ENCODE results near the gene WDR64. TPM values are rescaled to one million over a fixed set of nuclear protein-coding genes. Genes with fewer than 3 reads are reported as not detected.

Gene WDR64
- polyA plus RNA-seq, 2 of the 4 experiments (the other 2 are of a cell fraction), result not detected

- Histone ChIP-seq H3K4me1 (peaks cover 6% of the 10 kb centered on the region; the same call in 2 of the 3 replicates), H3K4me3 (no peak overlapping the region), H3K27ac (no peak overlapping the region), H3K4me2 (no peak overlapping the region), H3K9me3 (no peaks in the 10 kb centered on the region)
- 79% methylated on average over 1 of the region's 1 CpG for WGBS (ENCODE audit: missing lambda C conversion rate)
- FAIRE-seq (no peak), DNase-seq (ENCODE audit: low read depth in 1 of 2, low spot score in 1 of 2) (no peak), ATAC-seq (no peak)
- TF ChIP-seq RNF2 (IDR thresholded peaks at IDR 0.05; ENCODE audit: borderline replicate concordance, low read depth) (no peak), HEYL (CRISPR knock-in tag; IDR thresholded peaks at IDR 0.05) (no peak), ATOH8 (CRISPR knock-in tag; IDR thresholded peaks at IDR 0.05; ENCODE audit: low read depth) (no peak), ZSCAN20 (CRISPR knock-in tag; IDR thresholded peaks at IDR 0.05) (no peak), ZC3H11A (IDR thresholded peaks at IDR 0.05) (no peak), KDM1A (IDR thresholded peaks at IDR 0.05; ENCODE audit: low read depth) (no peak)
- POLR2A ChIA-PET, result no interaction called here
- CTCF ChIA-PET, result no interaction called here
These were observed 32.0 kb downstream of the WDR64 start for GRCh38 chr1:241684108-241684507.

GRCh38 chr1:241688940-241689368 is 36.9 kb downstream of the WDR64 start:
- Histone ChIP-seq H3K9me3 (no peaks in the 10 kb centered on the region), H3K4me1 (peaks cover 6% of the 10 kb centered on the region; the same call in 2 of the 3 replicates), H3K27ac (peak overlapping the region; percentile 31 to 43; a peak in 2 of 6 replicates), H3K4me2 (peak overlapping the region; percentile 27; the same call in 1 of the 3 replicates), H3K4me3 (no peak overlapping the region)
- ChIA-PET CTCF (no interaction called here), POLR2A (no interaction called here)
- peak in 1 of 2 experiments; percentile 43 for DNase-seq (ENCODE audit: low read depth in 1 of 2, low spot score in 1 of 2)
- ATAC-seq, result peak; percentile 42 to 50; a peak in 2 of 6 replicates
- 41% methylated on average over 2 of the region's 2 CpGs for WGBS (ENCODE audit: missing lambda C conversion rate)
- TF ChIP-seq CEBPB (IDR thresholded peaks at IDR 0.05) (0 out of 4 replicates have a peak, but pooled peaks of 1 of the 2 experiments have one; percentile 11), HOXA7 (CRISPR knock-in tag; IDR thresholded peaks at IDR 0.05) (no peak)
- no peak for FAIRE-seq

- H3K9me3 ChIP-seq, result no peaks in the 10 kb centered on the region
- DNase-seq (ENCODE audit: low read depth in 1 of 2, low spot score in 1 of 2), result no peak
- no peak overlapping the region for H3K4me3 ChIP-seq
- no peak overlapping the region for H3K4me2 ChIP-seq
- no peak overlapping the region for H3K27ac ChIP-seq
- FAIRE-seq, result no peak
- ChIA-PET POLR2A (no interaction called here), CTCF (no interaction called here)
- TF ChIP-seq GATA3 (IDR thresholded peaks at IDR 0.05; ENCODE audit: borderline replicate concordance) (no peak), RNF2 (IDR thresholded peaks at IDR 0.05; ENCODE audit: borderline replicate concordance, low read depth) (no peak), RCOR1 (IDR thresholded peaks at IDR 0.05; ENCODE audit: low read depth, low read length) (no peak), HOXB5 (CRISPR knock-in tag; IDR thresholded peaks at IDR 0.05) (no peak), CTCF (IDR thresholded peaks at IDR 0.05) (no peak), MAFK (IDR thresholded peaks at IDR 0.05; ENCODE audit: partially characterized antibody) (no peak), CHD4 (IDR thresholded peaks at IDR 0.05; ENCODE audit: borderline replicate concordance) (no peak), ZNF302 (CRISPR knock-in tag; IDR thresholded peaks at IDR 0.05) (no peak), HOXA7 (CRISPR knock-in tag; IDR thresholded peaks at IDR 0.05) (no peak), HOXB13 (CRISPR knock-in tag; IDR thresholded peaks at IDR 0.05; ENCODE audit: low read depth) (no peak), RARB (CRISPR knock-in tag; IDR thresholded peaks at IDR 0.05) (no peak), JUNB (IDR thresholded peaks at IDR 0.05) (no peak), ATOH8 (CRISPR knock-in tag; IDR thresholded peaks at IDR 0.05; ENCODE audit: low read depth) (no peak), REST (IDR thresholded peaks at IDR 0.05) (no peak), ESRRA (IDR thresholded peaks at IDR 0.05; ENCODE audit: borderline replicate concordance, low read length) (no peak), NFE2L2 (conservative IDR thresholded peaks at IDR 0.05; ENCODE audit: low read length) (no peak), FOXS1 (CRISPR knock-in tag; IDR thresholded peaks at IDR 0.05) (no peak)
- no peaks in the 10 kb centered on the region for H3K4me1 ChIP-seq
- WGBS (ENCODE audit: missing lambda C conversion rate), result 60% methylated on average over 9 of the region's 9 CpGs
- no peak for ATAC-seq
These were observed 43.4 kb downstream of the WDR64 start for GRCh38 chr1:241695246-241696171.

All from A549 (cell line).